Hematopoietic multipotent progenitor cell treated with erythropoietin and hydrocortisone succinate and interleukin-3 and kit ligand, for 6 days (in vitro differentiated cells): Measurements from ENCODE around the gene ZNF546.
"Not testable (repeated sequence)": the region's sequence is repeated elsewhere in the genome, so short reads cannot be mapped to it uniquely, and the experiment has no call there.

ENCODE experiments used
- DNase-seq: peaks from one replicate; pipeline ENCODE4 v3.0.0-alpha.2; 2015

Gene ZNF546

GRCh38 chr19:39987167-39987566, 9.7 kb upstream of the ZNF546 start:
- DNase-seq = no peak

GRCh38 chr19:39987596-39987995, 9.3 kb upstream of the ZNF546 start:
- DNase-seq = no peak

- DNase-seq = no peak
Measured at GRCh38 chr19:39993605-39994004, 3.3 kb upstream of the ZNF546 start.

- DNase-seq = no peak
Measured at GRCh38 chr19:39994361-39994760, 2.5 kb upstream of the ZNF546 start.

- DNase-seq = peak; percentile 7
Measured at GRCh38 chr19:39995794-39996193, 1.1 kb upstream of the ZNF546 start.

GRCh38 chr19:39996218-39996810, 546 bp upstream of the ZNF546 start:
- peak; percentile 64 for DNase-seq

- DNase-seq = peak; percentile 17
Measured at GRCh38 chr19:39997638-39998216, 867 bp downstream of the ZNF546 start.

- no peak for DNase-seq
Measured at GRCh38 chr19:39998501-39998900, 1.6 kb downstream of the ZNF546 start.

- peak; percentile 30 for DNase-seq
Measured at GRCh38 chr19:40005691-40006272, 8.9 kb downstream of the ZNF546 start.

GRCh38 chr19:40006273-40006691, 9.4 kb downstream of the ZNF546 start:
- DNase-seq = no peak

GRCh38 chr19:40009674-40010073, 12.8 kb downstream of the ZNF546 start:
- DNase-seq = no peak

- no peak for DNase-seq
Measured at GRCh38 chr19:40013991-40014390, 17.1 kb downstream of the ZNF546 start.

GRCh38 chr19:40023969-40024368, 27.1 kb downstream of the ZNF546 start:
- DNase-seq = no peak

- no peak for DNase-seq
Measured at GRCh38 chr19:40025938-40026596, 29.2 kb downstream of the ZNF546 start.

GRCh38 chr19:40026597-40026970, 29.7 kb downstream of the ZNF546 start:
- no peak for DNase-seq

- no peak for DNase-seq
Measured at GRCh38 chr19:40033989-40034560, 37.2 kb downstream of the ZNF546 start.

- DNase-seq = no peak
Measured at GRCh38 chr19:40035996-40036395, 39.1 kb downstream of the ZNF546 start.

GRCh38 chr19:40038047-40038446, 41.2 kb downstream of the ZNF546 start:
- not testable (repeated sequence) for DNase-seq

- not testable (repeated sequence) for DNase-seq
Measured at GRCh38 chr19:40041718-40042117, 44.9 kb downstream of the ZNF546 start.

GRCh38 chr19:40053491-40053890, 56.6 kb downstream of the ZNF546 start:
- DNase-seq = no peak

GRCh38 chr19:40054632-40055031, 57.8 kb downstream of the ZNF546 start:
- DNase-seq = no peak

- DNase-seq = no peak
Measured at GRCh38 chr19:40055049-40055448, 58.2 kb downstream of the ZNF546 start.

- peak; percentile 84 for DNase-seq
Measured at GRCh38 chr19:40055832-40056504, 59.1 kb downstream of the ZNF546 start, which contains the start of gene ZNF780B. Gene ZNF780B (minus strand): TSS chr19:40056231. CDS start chr19:40050332, 5,899 bp downstream.
